Kidney capillary endothelial cell (primary cell): ENCODE results near the gene STK38L.
A peak's percentile ranks its signal among the peaks of the same experiment; 100 is the strongest.

Experiments used
- DNase-seq: peaks from one replicate; pipeline ENCODE4 v3.0.0-alpha.2; 2018; ENCODE audit warnings: low spot score

The STK38L gene

DNA sequence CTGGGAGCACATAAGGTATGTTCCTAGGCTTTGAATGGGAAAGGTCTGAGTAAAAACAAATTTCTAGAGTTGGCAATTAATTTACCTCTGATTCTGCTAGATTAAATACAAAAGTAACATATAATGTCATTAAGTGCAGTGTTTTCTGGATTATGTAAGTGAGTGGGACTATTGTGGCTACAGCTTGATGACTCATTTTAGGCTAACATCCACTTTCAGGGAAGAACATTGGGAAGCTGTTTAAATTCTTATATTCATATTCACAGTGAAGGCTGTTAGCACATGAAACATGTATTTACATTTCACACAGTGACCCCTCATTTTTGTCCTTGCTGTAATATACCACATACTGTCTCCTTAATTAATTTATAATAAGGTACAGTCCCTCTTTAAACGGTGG is 75.3 kb downstream of the STK38L start:
- DNase-seq = peak; percentile 30

DNA sequence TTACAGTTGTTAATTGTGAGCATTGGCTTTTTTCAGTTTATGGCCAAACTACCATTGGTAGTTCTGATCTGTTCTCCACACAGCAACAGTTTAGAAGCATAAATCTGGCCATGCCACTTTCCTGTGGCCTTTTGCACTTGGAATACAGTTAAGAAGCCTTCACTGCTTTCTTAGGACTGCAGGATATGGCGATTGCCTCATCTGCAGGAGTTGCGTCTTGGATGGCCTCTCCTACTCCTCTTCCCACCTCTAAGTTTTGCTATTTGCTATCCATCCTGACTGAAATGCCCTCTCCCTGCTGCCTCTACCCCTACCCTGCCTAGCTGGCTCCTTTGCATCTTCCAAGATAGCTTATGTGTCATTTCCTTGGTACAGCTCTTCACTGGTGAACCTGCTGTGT is 75.8 kb downstream of the STK38L start:
- no peak for DNase-seq

GRCh38 chr12:27324530-27324929 is 80.4 kb downstream of the STK38L start:
- DNase-seq = no peak

GRCh38 chr12:27330846-27331245 is 86.8 kb downstream of the STK38L start:
- no peak for DNase-seq

DNA sequence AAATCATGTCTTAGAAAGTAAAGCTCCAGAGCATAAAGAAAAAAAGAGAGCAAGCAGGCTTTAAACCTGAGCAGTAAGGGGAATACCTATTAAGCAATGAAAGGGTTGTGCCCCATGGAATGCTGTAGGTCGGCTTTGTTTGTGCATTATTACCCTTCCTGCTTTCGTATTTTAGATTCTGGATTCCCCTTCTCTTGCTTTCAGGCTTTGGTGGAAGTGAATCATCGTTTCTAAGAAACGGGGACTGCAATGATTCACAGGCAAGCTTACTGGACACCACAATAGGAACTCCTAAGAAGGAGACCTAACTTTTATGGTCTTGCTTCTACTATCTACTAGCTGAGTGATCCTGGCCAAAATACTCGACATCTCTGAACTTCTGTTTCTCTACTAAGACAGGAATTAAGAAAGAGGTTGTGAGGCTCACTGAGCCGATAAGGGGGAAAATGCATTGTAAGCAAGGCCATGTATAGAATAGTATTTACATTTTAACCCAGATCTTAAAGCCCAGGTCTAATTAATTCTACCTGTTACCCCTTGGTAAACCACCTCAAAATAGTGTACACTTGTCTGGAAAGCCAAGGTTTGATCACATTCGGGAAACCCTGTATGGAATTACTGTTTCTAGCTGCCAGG is 87.3 kb downstream of the STK38L start:
- DNase-seq = peak; percentile 85

DNA sequence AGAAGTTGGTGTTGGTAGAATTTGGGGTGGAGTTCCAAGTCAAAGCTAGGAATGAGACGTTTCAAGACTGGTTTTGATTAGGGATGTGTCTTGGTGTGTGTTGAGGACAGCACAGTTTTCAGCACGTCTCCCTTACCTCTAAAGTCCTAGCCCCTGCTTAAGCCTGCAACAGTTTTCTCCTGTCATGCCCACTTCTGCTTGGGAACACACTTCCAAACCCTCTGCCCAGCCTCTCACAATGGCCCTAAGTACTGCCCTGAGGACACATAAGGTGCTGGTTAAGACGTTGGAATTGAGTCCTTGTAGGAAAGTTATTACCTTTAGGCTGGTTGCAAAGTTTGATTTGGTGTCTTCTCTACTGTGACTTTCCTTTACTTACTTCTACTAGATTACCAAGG is 87.8 kb downstream of the STK38L start:
- DNase-seq = no peak

GRCh38 chr12:27332407-27332713 is 88.3 kb downstream of the STK38L start:
- DNase-seq = no peak

GRCh38 chr12:27332714-27333402 is 88.8 kb downstream of the STK38L start, which contains the start of gene BMAL2:
TSS of gene BMAL2 (plus strand) at chr12:27332836. CDS start at chr12:27333073, 237 bp downstream.
- peak; percentile 60 for DNase-seq

GRCh38 chr12:27333403-27334009 is 89.4 kb downstream of the STK38L start:
- peak; percentile 15 for DNase-seq

DNA sequence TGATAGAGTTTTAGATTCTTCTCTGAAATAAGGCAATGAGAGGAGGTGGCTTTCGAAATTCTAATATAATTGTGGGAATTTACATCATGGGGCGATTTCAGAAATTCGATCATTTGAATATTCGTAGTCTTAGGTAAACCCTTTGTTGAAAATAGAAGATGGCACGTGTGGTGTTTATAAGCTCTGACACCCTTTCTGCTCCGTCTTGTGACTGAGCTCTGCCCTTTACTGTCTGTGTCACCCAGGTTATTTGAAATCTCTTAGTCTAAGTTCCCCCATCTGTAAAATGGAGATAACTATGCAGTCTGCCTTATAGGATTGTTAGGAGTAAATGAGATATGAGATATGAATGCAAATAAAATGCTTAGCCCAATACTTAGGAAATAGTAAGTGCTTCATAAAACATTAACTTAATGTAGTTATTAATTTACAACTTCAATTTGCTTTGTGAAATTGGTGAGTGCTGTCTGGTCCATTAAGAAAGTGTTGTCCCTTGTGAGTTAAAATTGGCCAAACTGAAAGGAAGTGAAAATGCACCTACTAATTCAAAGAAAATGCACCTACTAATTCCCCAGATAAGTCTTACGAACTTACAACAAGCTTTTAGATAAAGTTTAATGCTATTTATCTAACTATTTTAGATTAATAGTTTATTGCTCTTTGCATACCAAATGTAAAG is 90.1 kb downstream of the STK38L start:
- no peak for DNase-seq

DNA sequence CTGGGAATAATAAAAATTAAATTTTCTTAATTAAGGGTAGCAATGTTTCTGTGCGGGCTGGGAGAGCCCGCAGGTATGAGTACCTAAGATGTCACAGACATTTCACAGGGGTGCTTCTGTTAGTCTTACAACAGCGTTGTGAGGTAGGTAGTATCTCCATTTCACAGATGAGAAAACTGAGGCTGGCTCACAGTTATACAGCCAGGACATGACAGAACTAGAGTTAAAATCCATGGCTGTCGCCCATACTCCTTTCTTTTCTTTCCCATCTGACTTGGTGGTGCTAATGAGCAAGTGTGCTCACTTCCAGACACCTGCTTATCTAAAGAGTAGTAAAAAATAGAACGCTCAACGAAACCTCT is 90.6 kb downstream of the STK38L start:
- no peak for DNase-seq

DNA sequence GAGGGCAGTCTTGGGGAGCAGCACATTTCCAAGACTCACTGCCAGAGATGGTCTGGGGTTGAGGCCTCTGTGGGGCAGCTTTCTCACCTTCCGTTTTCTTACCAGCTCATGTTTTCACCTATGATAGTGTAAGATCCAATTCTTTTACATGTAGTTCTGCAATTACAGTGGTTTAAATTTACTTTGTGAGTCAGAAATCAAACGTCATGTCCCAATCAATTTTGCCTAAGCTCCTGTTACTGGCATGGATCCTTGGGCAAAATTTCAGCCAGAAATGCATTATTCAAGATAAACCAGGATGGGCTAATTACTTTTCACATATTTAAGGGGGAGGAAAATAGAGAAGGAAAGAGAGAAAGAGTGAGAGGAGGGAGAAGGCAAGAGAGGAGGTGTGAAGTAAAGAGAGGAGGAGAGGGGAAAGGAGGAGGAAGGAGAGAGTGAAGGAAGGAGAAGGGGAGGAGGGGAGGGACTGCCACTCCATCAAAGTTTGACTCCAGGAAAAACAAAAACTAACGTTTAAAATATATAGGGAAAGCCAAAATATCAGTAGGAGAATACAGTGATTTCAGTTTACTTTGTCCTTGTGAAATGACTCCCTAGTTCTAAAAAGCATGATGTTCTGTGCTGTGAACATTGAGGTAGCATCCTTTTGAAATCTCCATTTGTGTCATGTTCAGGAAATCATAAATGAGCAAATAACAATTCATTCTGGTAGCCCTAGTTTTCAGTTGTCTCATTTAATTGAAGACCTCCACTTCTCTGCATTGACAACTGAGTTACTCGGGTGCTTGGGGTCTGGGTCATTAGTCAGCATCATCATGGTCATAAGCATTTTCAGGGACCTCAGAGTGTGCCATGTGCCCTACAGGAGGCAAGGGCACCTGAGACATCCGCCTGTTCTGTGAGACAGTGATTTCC is 91.5 kb downstream of the STK38L start:
- DNase-seq = no peak

- DNase-seq = no peak
Observed at GRCh38 chr12:27336282-27336653, 92.2 kb downstream of the STK38L start.

- DNase-seq = no peak
Observed at GRCh38 chr12:27337376-27337775, 93.3 kb downstream of the STK38L start.

DNA sequence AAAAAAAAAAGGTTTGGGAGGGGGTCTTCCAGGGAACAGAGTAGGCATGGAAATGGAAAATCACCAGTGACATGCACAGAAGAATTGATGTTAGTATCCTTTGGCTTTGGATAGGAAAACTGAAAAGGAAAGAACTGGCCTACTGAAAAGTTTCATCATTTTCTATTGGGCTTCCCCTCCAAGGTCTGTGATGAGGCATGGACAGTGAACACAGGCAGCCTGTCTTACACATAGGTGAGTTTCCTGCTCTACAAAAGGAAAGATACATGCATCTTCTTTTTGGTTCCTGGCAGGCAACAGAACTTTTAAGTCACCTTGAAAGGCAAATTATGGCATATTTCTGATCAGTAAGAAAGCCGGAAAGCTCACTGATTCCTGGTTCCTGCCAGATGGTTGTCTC is 94.4 kb downstream of the STK38L start:
- DNase-seq = no peak

- DNase-seq = no peak
Observed at GRCh38 chr12:27340971-27341370, 96.9 kb downstream of the STK38L start.

- no peak for DNase-seq
Observed at GRCh38 chr12:27342536-27342935, 98.5 kb downstream of the STK38L start.

DNA sequence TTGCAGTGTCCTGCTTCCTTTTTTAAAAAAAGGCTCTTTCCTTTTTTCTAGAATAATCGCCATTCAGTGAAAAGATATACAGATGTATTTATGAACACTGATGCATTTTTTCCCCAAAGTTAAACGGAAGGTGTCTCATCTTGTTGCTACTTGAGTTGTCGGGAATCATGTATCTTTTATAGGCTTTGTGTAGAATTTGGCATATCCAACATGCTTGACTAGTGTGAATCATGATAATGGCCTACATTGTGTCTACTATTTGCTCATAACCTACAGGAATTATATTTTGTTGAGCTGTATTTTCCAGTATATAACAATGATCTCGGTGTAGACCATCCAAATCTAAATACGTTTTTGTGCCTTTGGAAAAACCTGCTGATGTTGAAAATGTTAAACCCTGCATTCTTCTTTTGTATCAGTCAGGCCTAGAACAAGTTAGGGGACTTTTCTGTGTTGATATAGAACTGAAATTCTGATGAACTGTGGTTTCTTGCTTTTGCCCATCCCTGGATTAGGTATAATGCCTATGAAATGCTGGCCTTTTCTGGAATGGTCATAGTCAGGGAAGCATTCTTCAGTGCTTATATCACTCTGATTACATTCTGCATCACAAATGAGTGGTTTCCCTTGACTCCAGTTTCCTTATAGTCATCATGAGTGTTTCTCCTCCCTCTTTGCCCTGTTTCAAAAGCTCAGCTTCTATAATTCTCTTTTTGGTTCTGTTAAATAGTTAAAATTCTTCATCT is 99.3 kb downstream of the STK38L start:
- peak; percentile 81 for DNase-seq

DNA sequence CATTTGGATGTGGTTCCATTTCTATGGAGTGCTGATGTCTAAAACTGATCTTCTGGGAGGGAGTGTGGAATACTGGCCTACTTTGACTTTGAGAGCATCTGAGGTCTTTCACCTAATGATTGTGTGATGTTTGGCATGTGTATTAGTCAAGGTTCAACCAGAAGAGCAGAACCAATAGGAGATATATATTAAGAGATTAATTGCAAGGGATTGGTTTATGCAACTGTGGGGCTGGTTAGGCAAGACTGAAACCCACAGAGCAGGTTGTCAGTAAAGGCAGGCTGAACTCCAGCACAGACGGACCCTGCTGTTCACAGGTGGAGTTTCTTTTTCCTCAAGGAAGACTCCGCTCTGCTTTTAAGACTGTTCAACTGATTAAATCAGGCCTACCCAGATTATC is 100.2 kb downstream of the STK38L start:
- DNase-seq = no peak

DNA sequence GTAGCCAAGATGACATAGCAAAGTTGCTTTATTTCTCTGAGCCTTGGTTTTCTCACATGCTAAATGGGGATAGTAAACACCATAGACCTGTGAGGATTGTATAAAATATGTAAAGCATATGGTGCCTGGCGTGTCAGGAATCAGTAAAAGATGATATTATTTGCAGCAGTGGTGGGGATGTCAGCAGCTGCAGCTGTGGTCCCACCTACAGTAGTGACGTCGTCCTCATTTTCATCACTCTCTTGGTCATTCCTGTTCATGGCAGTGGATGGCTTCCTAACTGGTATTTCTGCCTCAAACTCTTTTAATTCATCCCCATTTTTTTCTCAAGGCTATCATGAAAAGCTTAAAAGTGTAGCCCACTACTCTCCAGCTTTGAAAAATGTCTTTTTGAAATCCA is 100.7 kb downstream of the STK38L start:
- no peak for DNase-seq

GRCh38 chr12:27345376-27345775 is 101.3 kb downstream of the STK38L start:
- DNase-seq = no peak
